Stimulated activated CD8-positive, alpha-beta memory T cell treated with anti-CD3 and anti-CD28 coated beads, Interleukin-2, amount 100 ng/mL, for 1 hour (primary cell): Measurements from ENCODE around the gene PORCN.
"Not testable (repeated sequence)": the region's sequence is repeated elsewhere in the genome, so short reads cannot be mapped to it uniquely, and the experiment has no call there.

ENCODE experiments used
- DNase-seq, 2 donors: peaks; one replicate each; pipeline ENCODE4 v3.0.0-alpha.2; 2020; ENCODE audit warnings: low read depth in 2 of 2

Gene PORCN

DNA sequence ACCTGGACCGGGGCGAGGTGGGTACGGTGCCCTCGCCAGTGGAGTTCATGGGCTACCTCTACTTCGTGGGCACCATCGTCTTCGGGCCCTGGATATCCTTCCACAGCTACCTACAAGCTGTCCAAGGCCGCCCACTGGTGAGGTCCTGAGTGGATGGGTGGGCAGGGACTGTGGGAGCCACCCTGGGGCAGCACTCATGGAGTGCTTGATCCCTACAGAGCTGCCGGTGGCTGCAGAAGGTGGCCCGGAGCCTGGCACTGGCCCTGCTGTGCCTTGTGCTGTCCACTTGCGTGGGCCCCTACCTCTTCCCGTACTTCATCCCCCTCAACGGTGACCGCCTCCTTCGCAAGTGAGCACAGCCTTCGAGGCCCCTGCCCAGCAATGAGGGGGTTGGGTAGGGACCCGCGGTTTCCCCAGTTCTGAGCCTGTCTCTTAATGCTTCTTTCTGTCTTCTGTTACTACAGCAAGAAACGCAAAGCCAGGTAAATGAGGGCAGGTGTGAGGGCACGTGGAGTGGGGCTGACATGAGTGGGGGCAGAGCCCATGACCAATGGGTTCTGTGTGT is 3.7 kb downstream of the PORCN start:
- no peak for DNase-seq

DNA sequence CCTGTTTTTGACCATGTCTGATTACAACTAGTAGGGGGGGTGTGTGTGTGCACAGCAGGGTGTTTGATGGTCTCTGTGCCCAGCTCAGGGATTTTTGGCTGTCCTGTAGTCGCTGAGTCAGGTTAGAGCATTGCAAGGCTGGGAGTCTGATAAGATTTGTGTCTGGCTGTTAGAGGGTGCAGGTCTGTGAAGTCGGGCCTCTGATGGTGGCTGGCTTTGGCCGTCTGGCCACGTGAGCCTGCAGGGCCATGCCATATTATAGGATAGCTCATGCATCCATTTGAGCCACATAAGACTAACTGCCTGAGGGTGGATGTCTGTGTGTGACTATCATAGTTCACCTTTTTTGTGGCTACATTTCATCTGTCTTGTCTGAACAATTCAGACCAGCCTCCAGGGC is 4.9 kb downstream of the PORCN start:
- no peak for DNase-seq

DNA sequence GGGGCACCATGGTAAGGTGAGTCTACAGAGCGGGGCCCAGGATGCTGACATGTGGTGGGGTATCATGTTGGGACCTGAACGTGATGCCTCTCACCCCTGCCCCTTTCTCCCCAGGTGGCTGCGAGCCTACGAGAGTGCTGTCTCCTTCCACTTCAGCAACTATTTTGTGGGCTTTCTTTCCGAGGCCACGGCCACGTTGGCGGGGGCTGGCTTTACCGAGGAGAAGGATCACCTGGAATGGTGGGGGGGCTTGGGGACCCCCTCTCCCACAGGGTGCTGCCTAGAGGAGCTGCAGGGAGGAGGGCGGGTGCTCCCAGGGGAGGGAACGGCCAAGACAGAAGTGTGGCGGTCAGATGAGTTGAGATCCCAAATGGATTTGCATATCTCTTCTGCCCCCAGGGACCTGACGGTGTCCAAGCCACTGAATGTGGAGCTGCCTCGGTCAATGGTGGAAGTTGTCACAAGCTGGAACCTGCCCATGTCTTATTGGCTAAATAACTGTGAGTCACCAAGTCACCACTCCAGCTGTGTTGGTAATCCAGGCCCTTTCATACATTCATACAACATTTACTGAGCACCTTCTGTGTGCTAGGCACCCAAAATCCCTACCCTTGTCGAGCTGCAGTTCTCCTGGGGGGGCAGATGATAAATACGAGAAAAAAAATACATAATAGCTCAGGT is 5.5 kb downstream of the PORCN start:
- DNase-seq = no peak

DNA sequence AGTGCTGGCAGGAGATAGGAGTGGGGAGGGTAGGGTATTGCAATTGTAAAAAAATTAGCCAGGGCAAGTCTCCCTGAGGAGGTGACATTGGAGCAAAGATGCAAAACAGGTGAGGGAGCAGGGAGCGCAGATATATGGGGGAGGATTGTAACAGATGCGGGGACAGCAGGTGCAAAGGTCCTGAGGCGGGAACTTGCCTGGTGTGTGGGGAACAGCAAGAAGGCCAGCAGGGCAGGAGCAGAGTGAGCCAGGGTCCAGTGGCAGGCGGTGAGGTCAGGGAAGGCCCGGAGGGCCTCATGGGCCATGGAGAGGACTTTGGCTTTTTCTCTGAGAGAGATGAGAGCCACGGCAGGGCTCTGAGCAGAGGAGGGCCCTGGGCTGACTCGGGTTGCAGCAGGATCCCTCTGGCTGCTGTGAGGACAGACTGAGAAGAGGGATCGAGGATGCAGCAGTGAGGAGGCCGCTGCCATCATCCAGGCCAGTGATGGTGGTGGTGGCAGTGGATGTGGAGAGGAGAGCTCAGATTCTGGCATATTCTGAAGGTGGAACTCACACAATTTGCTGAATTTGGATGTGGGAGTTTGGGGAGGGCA is 6.2 kb downstream of the PORCN start:
- DNase-seq = no peak

DNA sequence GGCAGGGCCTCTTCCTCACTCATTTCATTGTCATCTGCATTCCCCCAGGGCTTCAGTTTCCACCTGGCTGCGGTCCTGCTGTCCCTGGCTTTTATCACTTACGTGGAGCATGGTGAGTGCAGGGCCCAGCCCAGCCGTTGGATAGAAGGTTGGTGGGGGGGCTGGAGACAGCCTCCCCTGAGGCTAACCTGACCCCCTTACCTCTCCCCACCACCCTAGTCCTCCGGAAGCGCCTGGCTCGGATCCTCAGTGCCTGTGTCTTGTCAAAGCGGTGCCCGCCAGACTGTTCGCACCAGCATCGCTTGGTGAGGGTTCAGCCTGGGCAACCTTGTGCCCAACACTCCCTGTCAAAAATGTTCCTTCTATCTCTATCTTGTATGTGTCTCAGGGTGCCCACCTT is 7.0 kb downstream of the PORCN start:
- DNase-seq = no peak

DNA sequence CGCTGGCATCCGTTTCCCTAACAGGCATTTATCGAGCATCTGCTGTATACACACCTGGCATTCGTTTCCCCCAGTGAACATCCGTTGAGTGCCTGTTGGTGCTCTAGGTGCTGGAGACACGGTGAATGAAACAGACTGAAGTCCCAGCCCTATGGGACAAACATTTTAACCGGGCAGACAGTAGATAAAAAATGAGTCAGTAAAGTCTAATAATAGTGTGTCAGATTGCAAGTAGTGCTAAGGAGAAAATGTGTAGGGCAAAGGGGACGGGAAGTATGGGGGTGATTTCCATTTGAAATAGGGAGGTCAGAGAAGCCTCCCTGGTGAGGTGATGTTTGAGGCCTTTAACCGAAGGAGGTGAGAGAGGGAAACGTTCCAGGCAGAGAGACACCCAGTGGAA is 7.5 kb downstream of the PORCN start:
- no peak for DNase-seq

DNA sequence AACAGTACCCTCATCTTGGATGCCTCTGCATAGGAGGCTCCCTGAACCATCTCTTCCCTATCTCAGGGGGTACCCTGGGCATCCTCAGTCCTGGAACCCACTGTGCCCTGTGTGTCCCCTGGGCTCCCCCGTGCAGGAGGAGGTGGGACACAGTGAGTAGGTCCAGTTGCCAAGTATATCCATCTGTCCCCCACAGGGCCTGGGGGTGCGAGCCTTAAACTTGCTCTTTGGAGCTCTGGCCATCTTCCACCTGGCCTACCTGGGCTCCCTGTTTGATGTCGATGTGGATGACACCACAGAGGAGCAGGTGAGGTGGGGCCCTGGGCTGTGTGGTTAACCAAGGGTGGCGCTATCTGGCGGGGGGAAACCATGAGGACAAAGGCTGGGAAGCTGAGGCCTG is 8.2 kb downstream of the PORCN start:
- no peak for DNase-seq

DNA sequence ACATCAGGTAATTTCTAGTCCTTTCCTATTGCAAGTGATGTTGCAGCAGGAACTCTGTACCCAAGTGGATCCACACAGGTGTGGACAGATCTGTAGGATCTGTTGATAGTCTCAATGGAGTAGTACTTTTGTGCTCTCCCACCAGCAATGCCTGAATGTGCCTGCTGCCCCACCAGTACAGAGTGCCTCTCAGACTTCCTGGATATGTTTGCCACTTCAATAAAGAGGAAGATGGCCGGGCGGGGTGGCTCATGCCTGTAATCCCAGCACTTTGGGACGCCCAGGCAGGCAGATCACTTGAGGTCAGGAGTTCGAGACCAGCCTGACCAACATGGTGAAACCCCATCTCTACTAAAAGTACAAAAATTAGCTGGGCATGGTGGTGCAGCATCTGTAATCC is 10.7 kb downstream of the PORCN start:
- DNase-seq = not testable (repeated sequence)

DNA sequence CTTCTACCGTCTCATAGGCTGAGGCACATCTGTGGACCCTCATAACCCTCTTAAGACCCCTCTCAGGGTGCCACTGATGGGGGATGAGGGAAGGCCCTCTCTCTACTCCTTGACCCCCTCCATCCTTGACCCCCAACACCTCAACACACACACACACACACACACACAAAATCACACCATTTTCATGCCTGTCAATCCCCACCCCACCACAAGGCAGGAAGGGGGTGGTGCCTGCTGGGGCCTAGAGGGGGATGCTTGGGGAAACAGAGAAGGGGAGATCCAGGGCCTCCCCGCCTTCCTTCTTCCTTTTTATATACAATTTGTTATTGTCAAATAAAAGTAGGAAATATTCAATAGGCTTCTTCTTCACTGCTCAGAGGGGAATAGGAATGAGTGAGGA is 11.7 kb downstream of the PORCN start:
- no peak for DNase-seq

DNA sequence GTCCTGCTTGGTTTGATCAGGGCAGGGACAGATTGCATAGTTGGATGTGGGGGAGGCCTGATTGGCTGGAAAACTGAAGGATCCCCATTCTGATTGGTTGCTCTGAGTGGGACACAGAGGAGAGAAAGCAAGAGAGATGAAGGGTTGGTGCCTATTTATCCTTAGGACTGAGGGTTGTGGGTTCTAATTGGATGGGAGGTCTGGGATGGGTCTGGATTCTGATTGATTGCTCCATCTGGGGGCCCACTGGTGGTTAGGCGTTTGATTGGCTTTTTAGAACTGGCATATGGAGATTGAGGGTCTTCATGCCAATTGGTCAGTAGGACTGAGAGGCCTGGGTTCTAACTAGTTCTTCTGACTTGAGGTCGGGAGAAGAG is 12.2 kb downstream of the PORCN start:
- no peak for DNase-seq

DNA sequence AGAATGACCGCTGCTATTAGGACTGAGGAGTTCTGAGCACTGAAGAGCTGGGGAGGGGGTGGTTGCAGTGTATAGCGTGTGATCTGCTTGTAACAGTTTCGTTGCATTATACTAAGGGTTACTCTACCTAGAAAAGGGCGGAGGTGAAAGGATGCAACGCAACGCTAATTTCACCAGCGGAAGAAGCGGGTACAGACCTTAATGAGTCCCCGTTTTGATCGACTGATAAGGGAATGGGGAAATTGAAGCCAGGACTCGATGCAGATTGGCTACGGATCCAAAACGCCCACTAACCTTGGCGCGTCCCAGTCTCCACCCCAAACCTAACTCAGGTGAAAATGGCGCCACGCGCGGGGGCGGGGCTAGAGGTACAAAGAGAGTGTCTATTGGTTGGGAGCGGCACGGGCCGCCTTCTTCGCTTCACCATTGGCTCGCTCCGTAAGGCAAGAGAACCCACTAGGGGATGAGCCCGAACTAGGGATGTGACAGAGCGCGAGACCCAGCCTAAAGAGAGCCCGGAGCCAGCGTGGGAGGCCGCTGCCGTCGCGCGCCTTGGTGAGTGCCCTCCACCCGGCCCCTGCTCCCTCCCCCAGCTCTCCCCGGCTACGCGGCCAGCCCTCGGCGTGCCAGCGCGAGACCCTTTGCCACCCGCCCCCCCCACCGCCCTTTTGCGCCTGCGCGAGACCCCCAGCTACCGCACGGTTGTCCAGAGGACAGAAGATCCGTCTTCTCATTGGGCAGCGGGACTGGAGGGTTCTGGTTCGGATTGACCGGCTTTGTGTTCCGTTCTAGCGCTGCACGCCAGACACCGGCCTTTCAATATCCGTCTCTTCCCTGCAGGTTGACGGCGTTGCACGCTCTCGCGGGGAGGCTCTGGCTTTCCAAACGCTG is 12.8 kb downstream of the PORCN start, which contains the start of gene EBP:
Gene EBP (plus strand): TSS at position 456 of the 891 bp plus-strand sequence. CDS start 1,964 bp downstream, outside the sequence.
- DNase-seq = peak; percentile 82 to 84

DNA sequence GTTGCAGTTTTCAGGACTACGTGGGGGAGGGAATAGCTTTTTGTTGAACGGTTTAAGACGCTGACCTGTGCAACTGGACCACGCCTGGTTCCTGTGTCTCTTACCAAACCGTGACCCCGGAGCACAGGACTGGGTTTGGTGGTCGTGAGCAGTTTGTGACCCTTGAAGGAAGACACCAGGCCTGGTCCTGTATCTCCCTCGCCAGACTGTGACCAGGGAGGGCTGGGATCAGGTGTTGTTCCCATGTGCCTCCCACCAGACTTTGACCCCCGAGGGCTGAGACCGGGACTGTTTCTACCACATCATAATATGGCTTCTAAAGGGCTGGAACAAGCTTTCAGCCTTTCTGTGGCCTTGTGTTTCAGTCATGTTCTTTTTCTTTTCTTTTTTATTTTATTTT is 13.5 kb downstream of the PORCN start:
- no peak for DNase-seq

DNA sequence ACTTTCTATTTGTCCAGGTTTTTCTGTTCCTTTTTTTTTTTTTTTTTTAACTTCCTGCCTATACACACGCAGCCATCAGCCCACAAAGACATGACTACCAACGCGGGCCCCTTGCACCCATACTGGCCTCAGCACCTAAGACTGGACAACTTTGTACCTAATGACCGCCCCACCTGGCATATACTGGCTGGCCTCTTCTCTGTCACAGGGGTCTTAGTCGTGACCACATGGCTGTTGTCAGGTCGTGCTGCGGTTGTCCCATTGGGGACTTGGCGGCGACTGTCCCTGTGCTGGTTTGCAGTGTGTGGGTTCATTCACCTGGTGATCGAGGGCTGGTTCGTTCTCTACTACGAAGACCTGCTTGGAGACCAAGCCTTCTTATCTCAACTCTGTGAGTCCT is 14.9 kb downstream of the PORCN start:
- no peak for DNase-seq

DNA sequence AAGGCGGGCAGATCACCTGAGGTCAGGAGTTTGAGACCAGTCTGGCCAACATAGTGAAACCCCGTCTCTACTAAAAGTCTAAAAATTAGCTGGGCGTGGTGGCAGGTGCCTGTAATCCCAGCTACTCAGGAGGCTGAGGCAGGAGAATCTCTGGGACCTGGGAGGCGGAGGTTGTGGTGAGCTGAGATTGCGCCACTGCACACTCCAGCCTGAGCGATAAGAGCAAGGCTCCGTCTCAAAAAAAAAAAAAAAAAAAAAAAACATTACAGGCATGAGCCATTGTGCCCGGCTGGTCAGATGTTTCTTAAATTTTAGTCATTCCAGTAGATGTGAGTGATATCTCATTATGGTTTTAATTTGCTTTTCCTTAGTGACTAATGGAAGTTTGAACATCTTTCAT is 17.1 kb downstream of the PORCN start:
- DNase-seq = not testable (repeated sequence)

DNA sequence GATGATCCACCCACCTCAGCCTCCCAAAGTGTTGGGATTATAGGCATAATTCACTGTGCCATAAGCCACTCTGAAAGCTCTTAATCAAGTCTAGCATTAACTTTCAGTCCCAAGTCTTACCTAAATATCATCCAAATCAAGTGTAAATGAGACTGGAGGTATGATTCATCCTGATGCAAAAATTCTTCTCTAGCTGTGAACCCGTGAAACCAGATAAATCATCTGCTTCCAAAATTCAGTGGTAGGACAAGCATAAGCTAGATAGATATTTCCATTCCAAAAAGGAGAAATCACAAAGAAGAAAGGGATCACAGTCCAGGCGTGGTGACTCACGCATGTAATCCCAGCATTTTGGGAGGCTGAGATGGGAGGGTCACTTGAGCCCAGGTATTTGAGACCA is 21.9 kb downstream of the PORCN start:
- DNase-seq = no peak

DNA sequence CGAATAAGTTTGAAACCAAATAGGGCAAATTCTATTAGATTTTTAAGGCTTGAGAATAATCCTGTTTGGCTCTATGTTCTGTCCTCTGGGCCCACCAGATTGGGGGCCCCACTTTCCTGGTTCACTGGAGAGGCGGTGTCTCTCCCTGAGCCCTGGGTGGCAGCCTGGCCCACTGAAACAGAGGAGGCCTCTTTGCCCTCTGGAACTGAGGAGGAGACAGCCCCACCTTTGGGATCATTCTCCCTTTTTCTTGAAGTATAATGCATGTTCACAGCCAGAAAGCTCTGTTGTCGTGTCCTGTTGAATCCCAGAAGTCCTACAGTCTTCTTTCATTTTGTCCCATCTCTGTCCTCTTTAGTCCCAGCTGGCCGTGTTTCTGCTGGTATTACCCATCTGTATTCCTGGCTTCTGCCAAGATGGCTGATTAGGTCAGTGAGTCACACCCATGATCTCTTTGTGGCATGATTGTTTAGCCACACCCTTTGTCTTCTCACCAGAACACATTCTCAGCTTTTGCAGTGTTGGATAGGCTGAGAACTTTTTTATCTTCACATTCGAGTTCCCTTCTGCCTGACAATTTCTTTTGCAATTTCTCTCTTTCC is 22.7 kb downstream of the PORCN start:
- no peak for DNase-seq

DNA sequence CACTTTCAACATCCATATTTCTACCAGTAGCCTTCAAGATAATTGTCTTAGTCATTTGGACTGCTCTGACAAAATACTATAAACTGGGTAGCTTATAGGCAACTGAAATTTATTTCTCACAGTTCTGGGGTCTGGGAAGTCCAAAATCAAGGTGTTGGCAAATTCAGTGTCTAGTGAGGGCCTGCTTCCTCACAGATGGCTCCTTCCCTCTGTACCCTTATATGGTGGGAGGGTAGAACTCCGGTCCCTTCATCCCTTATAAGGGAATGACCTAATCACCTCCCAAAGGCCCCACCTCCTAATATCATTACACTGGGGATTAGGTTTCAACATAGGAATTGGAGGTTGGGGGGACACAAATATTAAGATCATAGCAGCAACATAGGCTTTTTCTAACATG is 23.4 kb downstream of the PORCN start:
- no peak for DNase-seq

DNA sequence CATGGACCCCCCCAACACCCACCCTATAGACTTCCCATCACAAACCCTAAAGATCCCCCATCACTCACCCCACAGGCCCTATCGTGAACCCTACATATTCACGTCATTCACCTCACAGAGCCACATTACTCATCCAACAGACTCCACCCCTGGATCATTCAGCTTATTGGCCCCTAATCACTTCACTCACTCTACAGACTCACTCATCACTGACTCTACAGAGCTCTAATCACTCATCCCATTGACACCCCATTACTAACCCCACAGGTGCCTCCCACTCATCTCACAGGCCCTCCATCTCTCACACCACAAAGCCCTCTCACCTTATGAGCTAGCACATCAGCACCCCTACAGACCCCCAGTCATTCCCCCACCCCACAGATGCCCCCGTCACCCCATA is 24.4 kb downstream of the PORCN start:
- no peak for DNase-seq

DNA sequence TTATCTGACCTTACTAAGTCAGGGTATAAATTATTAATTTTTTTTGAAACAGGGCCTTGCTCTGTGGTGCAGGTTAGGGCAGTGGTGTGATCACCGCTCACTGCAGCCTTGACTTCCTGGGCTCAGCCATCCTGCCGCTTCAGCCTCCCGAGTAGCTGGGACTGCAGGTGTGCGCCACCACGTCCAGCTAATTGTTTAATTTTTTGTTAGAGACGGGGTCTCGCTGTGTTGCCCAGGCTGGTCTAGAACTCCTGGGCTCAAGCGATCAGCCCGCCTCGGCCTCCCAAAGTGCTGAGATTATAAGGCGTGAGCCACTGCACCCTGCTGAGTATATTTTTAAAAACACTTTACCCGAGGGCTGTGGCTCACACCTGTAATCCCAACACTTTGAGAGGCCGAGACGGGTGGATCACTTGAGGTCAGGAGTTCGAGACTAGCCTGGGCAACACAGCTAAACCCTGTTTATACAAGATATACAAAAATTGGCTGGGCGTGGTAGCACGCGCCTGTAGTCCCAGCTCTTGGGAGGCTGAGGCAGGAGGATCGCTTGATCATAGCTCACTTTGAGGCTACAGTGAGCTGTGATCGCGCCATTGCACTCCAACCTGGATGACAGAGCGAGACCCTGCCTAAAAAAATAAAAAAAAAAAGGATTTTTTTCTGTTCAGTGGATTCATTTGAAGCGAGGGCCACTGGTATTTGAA is 30.0 kb downstream of the PORCN start:
- DNase-seq = no peak

DNA sequence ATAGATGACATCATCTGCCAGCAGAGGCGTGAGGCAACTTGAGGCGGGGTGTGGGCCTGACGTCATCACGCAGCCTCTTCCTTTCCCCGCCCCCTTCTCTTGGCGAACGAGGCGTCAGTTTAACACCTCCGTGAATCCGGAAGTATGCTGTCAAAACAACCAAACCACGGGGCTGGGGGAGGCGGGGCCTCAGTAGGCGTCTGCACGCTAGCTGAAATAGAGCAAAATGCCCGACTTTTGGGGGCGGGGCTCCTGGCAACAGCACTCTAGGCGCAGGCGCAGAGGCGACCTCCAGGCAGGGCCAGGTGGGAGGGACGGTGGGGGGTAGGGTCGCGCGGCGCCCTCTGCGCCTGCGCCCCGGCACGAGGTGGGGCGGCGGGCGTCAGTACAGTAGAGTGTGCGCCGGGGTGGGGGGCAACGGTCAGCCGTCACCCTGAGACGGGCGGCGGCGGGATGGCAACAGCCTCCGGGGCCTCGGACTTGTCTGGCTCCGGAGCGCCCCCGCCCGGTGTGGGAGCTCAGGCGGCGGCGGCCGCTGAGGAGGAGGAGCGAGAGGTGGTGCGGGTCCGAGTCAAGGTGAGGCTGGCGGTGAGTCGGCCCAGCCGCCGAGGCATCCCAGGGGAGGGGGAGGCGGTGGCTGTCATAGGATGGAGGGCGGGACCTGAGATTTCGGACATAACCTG is 30.7 kb downstream of the PORCN start, which contains the start of gene TBC1D25:
Gene TBC1D25 (plus strand): TSS at position 370 of the 683 bp plus-strand sequence. CDS start 84 bp downstream, at position 454.
- DNase-seq = peak; percentile 90 to 93

DNA sequence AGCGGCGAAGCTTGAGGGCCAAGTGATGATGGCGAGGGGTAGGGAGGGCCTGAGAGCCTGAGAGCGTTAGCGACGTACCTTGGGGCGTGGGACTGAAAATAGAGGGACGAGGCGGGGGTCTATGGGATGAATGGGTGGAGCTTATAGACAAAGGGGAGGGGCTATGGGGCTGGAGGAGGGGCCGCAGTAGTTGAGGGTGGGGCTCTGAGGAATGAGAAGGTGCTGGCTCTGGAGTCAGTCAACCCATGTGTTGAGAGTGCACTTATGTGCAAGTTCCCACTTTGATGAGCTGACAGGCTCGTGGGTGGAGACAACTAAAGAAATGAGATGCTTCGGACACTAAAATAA is 31.2 kb downstream of the PORCN start:
- DNase-seq = peak; percentile 6 to 16
